Coronary artery (tissue), 2 donors: ENCODE results near the gene PLA2G12A.
A peak's percentile ranks its signal among the peaks of the same experiment; 100 is the strongest.

Experiments used
- DNase-seq: peaks from one replicate; pipeline ENCODE4 v3.0.0-alpha.2; 2017; ENCODE audit warnings: low spot score
- H3K27ac ChIP-seq, 2 donors: fragments of 200-600 bp; sonication (generic); one replicate each; pipeline ENCODE4 v1.5.1; 2016 to 2019
- H3K4me3 ChIP-seq: fragments of 200-600 bp; sonication (generic); 2 replicates; pipeline ENCODE4 v1.5.1; 2016; ENCODE audit warnings: mild to moderate bottlenecking, moderate library complexity
- TF ChIP-seq, protein P1 (sequence below): fragments of 200-600 bp; sonication (generic); IDR thresholded peaks from one replicate; pipeline ENCODE4 v1.5.1; 2019; ENCODE audit warnings: antibody characterized with exemption

PLA2G12A gene

GRCh38 chr4:109739547-109739946 is 9.7 kb upstream of the PLA2G12A start:
- TF ChIP-seq, protein P1, sequence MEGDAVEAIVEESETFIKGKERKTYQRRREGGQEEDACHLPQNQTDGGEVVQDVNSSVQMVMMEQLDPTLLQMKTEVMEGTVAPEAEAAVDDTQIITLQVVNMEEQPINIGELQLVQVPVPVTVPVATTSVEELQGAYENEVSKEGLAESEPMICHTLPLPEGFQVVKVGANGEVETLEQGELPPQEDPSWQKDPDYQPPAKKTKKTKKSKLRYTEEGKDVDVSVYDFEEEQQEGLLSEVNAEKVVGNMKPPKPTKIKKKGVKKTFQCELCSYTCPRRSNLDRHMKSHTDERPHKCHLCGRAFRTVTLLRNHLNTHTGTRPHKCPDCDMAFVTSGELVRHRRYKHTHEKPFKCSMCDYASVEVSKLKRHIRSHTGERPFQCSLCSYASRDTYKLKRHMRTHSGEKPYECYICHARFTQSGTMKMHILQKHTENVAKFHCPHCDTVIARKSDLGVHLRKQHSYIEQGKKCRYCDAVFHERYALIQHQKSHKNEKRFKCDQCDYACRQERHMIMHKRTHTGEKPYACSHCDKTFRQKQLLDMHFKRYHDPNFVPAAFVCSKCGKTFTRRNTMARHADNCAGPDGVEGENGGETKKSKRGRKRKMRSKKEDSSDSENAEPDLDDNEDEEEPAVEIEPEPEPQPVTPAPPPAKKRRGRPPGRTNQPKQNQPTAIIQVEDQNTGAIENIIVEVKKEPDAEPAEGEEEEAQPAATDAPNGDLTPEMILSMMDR, result no peak
- no peak for DNase-seq
- no peak overlapping the region for H3K27ac ChIP-seq
- no peak overlapping the region for H3K4me3 ChIP-seq

DNA sequence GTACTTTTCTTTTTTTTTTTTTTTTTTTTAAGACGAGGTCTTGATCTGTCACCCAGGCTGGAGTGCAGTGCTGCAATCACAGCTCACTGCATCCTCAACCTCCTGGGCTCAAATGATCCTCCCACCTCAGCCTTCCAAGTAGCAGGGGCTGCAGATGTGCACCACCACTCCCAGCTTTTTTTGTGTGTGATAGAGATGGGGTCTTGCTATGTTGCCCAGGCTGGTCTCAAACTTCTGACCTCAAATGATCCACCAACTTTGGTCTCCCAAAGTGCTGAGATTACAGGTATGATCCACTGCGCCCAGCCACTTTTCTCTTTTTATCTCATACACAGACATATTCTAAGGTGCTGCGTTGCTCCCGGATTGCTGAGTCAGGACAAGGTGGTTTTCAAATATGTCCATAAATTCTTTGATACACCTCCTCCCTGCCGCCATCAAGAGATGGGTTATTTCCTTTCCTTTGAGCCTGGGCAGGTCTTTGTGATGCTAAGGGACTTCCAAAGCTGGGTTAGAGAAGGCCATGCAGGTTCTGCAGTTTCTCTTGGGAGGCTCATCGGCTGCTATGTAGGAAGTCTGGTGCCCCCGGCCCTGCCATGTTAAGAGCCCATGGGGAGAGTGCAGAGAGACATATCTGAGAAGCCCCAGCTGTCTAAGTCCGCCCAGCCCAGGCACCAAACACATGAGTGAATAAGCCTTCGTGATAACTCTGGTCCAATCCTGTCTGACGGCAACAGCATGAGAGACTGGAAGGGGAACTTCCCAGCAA is 8.4 kb upstream of the PLA2G12A start:
- H3K27ac ChIP-seq, result no peak overlapping the region
- H3K4me3 ChIP-seq, result no peak overlapping the region
- no peak for DNase-seq
- TF ChIP-seq, protein P1, result no peak

DNA sequence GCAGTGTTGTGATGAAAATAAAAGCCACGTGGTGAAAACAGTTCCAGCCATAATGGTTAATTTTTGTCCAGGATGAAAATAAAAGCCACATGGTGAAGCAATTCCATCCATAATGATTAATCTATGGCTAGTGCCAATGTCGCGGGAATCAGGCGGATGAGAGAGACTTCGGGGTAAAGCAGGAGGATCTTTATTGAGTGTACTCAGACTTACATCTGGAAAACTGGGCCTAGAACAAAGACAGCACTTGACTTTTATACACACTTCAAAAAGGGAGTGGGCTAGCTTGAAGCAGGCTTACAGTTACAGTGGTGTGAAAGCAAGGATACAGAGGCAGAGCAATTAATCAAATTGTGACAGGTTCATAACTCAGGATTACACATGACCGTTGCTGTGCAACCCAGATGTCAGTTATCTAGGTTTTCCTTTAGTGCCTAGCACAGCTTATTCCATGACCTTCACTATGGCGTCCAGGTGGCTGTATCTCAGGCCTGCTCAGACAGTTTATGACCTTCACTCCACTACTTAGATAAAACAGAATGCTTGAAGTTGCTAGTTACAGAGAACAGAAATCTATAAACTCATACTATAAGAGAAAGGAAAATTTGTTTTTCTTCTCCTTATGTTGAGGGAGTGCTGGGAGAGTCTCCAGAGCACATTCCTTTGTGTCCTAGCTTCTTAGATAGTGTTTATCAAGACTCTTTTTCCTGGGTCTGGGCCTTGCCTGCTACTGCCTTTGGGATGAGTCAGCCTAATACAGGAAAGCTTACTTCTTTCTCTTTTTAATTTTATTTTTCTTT is 5.9 kb upstream of the PLA2G12A start:
- DNase-seq, result no peak
- TF ChIP-seq, protein P1, result no peak
- Histone ChIP-seq H3K27ac (no peak overlapping the region), H3K4me3 (no peak overlapping the region)

DNA sequence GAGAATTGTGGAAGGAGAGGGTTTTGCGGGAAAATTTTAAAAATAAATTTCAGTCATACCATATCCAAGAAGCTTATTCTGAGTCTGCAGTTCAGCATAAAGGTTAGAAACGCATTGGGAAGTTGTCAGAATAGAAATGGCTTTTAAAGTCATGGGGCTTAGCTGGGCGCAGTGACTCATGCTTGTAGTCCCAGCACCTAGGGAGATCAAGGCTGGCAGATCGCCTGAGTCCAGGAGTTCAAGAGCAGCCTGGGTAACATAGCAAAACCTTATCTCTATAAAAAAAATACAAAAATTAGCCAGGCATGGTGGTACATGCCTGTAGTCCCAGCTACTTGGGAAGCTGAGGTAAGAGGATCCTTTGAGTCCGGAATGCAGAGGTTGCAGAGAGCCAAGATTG is 3.9 kb upstream of the PLA2G12A start:
- TF ChIP-seq, protein P1, result no peak

DNA sequence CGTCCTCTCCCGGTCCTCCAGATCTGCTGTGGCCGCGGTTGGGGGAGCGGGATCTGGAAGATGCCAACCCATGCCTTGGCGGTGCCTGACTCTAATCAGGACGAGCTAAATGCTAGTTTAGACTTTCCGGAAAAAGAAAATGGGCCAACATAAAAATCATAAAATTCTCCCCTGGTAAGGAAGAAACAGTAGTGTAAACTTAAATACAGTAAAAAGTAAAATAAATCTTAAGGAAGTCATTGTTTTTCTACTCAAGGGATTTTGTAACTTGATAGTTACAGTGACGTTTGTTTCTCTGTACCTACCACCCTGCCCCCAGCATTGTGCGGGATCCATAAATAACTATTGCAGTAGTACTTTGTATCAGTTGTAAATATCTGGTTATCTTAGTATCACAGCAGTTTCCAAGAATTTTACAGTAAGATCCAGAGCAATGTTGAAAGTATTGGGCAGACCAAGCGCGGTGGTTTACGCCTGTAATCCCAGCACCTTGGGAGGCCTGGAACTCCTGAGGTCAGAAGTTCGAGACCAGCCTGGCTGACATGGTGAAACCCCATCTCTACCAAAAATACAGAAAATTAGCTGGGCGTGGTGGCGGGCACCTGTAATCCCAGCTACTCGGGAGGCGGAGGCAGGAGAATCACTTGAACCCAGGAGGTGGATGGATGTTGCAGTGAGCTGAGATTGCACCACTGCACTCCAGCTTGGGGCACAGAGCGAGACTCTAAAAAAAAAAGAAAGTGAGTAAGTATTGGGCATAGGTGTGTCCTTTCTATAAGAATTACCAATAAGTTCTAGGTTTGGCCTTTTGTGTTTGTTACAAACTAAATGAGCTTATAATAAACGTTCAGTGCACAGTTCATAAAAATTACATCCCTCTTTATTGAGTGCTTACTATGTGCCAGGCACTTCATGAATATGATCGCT is 1.0 kb upstream of the PLA2G12A start:
- Histone ChIP-seq H3K4me3 (peak overlapping the region; percentile 94), H3K27ac (peak overlapping the region; percentile 63 to 78)
- DNase-seq, result no peak
- TF ChIP-seq, protein P1, result no peak

More for the DNA sequence above, 3.9 kb upstream of the PLA2G12A start:
- no peak overlapping the region for H3K27ac ChIP-seq
- H3K4me3 ChIP-seq, result no peak overlapping the region
- no peak for DNase-seq

- Histone ChIP-seq H3K4me3 (peak overlapping the region; percentile 94), H3K27ac (peak overlapping the region; percentile 63 to 78)
- TF ChIP-seq, protein P1, result no peak
- DNase-seq, result no peak
These were observed 653 bp downstream of the PLA2G12A start for GRCh38 chr4:109729117-109729717.
